T-cell (primary cell): ENCODE data around the gene CRTC3. TPM values are rescaled to one million over a fixed set of nuclear protein-coding genes. Genes with fewer than 3 reads are reported as not detected.
A peak's percentile ranks its signal among the peaks of the same experiment; 100 is the strongest.

Source experiments
- ATAC-seq, 4 experiments: fragments of 200-7000 bp in 3 of 4; fragments of 150-1000 bp in 1 of 4; cut with Tn5 transposase; replicated peaks in 1 of 4; 1 replicate in 3 of 4; 2 replicates in 1 of 4; pipeline ENCODE4 v1.10.0; 2021; ENCODE audit warnings: moderate library complexity in 3 of 4, mild to moderate bottlenecking in 2 of 4, moderate number of reproducible peaks in 1 of 4
- CTCF ChIA-PET, 2 donors: fragments of 300-600 bp; sonication (Branson Sonifier 250); formaldehyde crosslinking; loops; one replicate each; lab custom pipeline; 2022; ENCODE audit warnings: antibody characterized with exemption in 2 of 2; lab: Charles Lee
- POLR2A ChIA-PET, 2 donors: fragments of 300-600 bp; sonication (Branson Sonifier 250); formaldehyde crosslinking; loops; one replicate each; lab custom pipeline; 2022; ENCODE audit warnings: antibody characterized with exemption in 2 of 2; lab: Charles Lee
- DNase-seq, 35 experiments: peaks; one replicate each; pipeline versions ENCODE4 v3.0.0 to v3.0.0-alpha.2; 2013 to 2023
- H3K27ac ChIP-seq: one replicate; pipeline ENCODE4 v1.5.1; 2013; ENCODE audit warnings: low read length
- H3K27me3 ChIP-seq, 2 experiments: replicated peaks in 1 of 2; 1 replicate in 1 of 2; 2 replicates in 1 of 2; pipeline versions ENCODE4 v1.6.1 to v1.7.0; 2013; ENCODE audit warnings: low read length in 1 of 2, mixed read lengths in 1 of 2; ENCODE audit not compliant: control insufficient read depth in 2 of 2, insufficient read depth in 2 of 2; ENCODE audit errors: extremely low read depth in 1 of 2
- H3K36me3 ChIP-seq, 2 donors: 1 replicate in 1 of 2; 2 replicates in 1 of 2; pipeline versions ENCODE4 v1.6.1 to v1.7.0; 2013; ENCODE audit warnings: low read length in 1 of 2; ENCODE audit not compliant: control insufficient read depth in 2 of 2, insufficient read depth in 1 of 2; ENCODE audit errors: extremely low read depth in 1 of 2
- H3K4me1 ChIP-seq, 2 experiments: 1 replicate in 1 of 2; 2 replicates in 1 of 2; pipeline versions ENCODE4 v1.6.1 to v1.7.0; 2013; ENCODE audit warnings: low read length in 2 of 2, mixed read lengths in 1 of 2; ENCODE audit not compliant: insufficient read depth in 2 of 2, control insufficient read depth in 1 of 2; ENCODE audit errors: extremely low read depth in 1 of 2
- H3K4me3 ChIP-seq, 2 donors: 1 replicate in 1 of 2; 2 replicates in 1 of 2; pipeline versions ENCODE4 v1.5.1 to v1.7.0; 2013; ENCODE audit warnings: mild to moderate bottlenecking in 2 of 2, low read length in 1 of 2, moderate library complexity in 1 of 2; ENCODE audit not compliant: control insufficient read depth in 1 of 2; ENCODE audit errors: extremely low read depth in 1 of 2
- H3K9me3 ChIP-seq: 2 replicates; pipeline ENCODE4 v1.7.0; 2013
- H3K27ac Mint-ChIP-seq, 2 donors: one replicate each; pipeline ENCODE4 v1.8.0; 2020 to 2021; ENCODE audit warnings: mild to moderate bottlenecking in 2 of 2, mixed read lengths in 2 of 2
- H3K27me3 Mint-ChIP-seq, 2 donors: one replicate each; pipeline ENCODE4 v1.8.0; 2021 to 2022; ENCODE audit warnings: mixed read lengths in 2 of 2
- H3K36me3 Mint-ChIP-seq: one replicate; pipeline ENCODE4 v1.8.0; 2021; ENCODE audit warnings: mixed read lengths
- H3K4me1 Mint-ChIP-seq, 3 donors: one replicate each; pipeline ENCODE4 v1.8.0; 2020 to 2022; ENCODE audit warnings: mixed read lengths in 3 of 3, mild to moderate bottlenecking in 1 of 3
- H3K4me3 Mint-ChIP-seq, 3 donors: one replicate each; pipeline ENCODE4 v1.8.0; 2020 to 2022; ENCODE audit warnings: mild to moderate bottlenecking in 3 of 3, mixed read lengths in 3 of 3, moderate library complexity in 3 of 3
- H3K9me3 Mint-ChIP-seq, 3 donors: one replicate each; pipeline ENCODE4 v1.8.0; 2020 to 2022; ENCODE audit warnings: mixed read lengths in 3 of 3
- WGBS: methylation state at CpG from one replicate; pipeline ENCODE4 v1.1.5; 2013; ENCODE audit warnings: missing lambda C conversion rate; ENCODE audit not compliant: insufficient coverage; 5-methylcytosine and 5-hydroxymethylcytosine counted together
- total RNA-seq, 35 experiments: library from RNA in 6 of 35; stranded (reverse) in 6 of 35; fragments of 120-200 nt in 1 of 35; gene quantifications; one replicate each; pipeline versions ENCODE4 v1.2.1 to v1.2.4 and lab custom pipeline; 2013 to 2026

The CRTC3 gene
- total RNA-seq, 5 donors from 2014 or later (not counting 1 experiment from before 2014, with no cell fraction given) = 88.3 to 119 (median 89.1) TPM

DNA sequence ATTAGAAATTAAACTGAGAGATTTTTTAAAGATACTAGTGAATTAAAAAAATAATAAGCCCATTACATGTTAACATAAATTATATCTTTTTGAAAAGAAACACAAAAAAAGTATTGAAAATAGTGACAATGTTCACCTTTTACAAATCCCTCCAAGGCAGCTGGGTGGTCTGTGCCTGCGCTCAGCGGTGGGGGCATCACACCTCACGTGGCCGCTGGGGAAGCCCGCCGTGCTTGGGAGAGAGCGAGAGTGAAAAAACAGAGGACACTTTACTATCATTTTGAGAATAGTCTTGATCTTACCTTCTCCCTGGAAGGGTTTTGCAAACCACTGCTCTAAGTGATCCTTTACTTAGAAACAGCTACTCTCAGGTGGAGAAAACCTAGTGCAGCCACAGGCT, 76.9 kb downstream of the CRTC3 start:
- no peaks in the 10 kb centered on the region for H3K9me3 ChIP-seq
- POLR2A ChIA-PET = interaction anchor here in 1 of 2 donors (0.6 kb wide), 1 partner anchor 362 kb away, joined by 3 read pairs; no protein-coding TSS in a partner anchor
- Mint-ChIP-seq H3K27me3 (no peaks in the 10 kb centered on the region), H3K36me3 (peaks cover 49% of the 10 kb centered on the region), H3K27ac (no peak overlapping the region), H3K4me1 (peaks cover 29 to 41% (median 33%) of the 10 kb centered on the region in 3 donors), H3K9me3 (no peaks in the 10 kb centered on the region), H3K4me3 (no peak overlapping the region)
- 91% methylated on average over 7 of the region's 7 CpGs for WGBS
- no peaks in the 10 kb centered on the region for H3K27me3 ChIP-seq
- ATAC-seq = no peak
- H3K4me1 ChIP-seq = peaks cover 4 to 9% of the 10 kb centered on the region in 2 experiments
- H3K4me3 ChIP-seq = no peak overlapping the region
- no peak overlapping the region for H3K27ac ChIP-seq
- CTCF ChIA-PET = interaction anchor here in 1 of 2 donors (0.7 kb wide), 1 partner anchor 67 kb away, joined by 3 read pairs; no protein-coding TSS in a partner anchor
- peaks cover 10 to 49% of the 10 kb centered on the region in 2 donors for H3K36me3 ChIP-seq
- no peak for DNase-seq

DNA sequence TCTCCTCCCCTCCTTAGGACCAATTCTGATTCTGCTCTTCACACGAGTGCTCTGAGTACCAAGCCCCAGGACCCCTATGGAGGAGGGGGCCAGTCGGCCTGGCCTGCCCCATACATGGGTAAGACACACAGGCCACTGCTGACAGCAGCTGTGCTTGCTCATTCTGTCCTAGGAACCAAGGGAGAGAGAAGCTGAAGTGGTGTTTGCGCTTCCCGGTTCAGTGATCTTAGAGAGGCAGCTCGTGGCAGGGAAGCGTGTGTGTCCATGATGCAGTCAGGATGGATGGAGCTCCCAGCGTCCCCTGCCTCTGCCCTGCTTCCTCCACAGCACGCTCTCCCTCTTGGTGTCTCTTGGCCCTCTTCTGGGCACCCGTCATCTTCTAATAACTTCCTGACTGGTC, 77.6 kb downstream of the CRTC3 start:
- POLR2A ChIA-PET = no interaction called here
- WGBS = 98% methylated on average over 7 of the region's 9 CpGs
- H3K36me3 Mint-ChIP-seq = peaks cover 46% of the 10 kb centered on the region

DNA sequence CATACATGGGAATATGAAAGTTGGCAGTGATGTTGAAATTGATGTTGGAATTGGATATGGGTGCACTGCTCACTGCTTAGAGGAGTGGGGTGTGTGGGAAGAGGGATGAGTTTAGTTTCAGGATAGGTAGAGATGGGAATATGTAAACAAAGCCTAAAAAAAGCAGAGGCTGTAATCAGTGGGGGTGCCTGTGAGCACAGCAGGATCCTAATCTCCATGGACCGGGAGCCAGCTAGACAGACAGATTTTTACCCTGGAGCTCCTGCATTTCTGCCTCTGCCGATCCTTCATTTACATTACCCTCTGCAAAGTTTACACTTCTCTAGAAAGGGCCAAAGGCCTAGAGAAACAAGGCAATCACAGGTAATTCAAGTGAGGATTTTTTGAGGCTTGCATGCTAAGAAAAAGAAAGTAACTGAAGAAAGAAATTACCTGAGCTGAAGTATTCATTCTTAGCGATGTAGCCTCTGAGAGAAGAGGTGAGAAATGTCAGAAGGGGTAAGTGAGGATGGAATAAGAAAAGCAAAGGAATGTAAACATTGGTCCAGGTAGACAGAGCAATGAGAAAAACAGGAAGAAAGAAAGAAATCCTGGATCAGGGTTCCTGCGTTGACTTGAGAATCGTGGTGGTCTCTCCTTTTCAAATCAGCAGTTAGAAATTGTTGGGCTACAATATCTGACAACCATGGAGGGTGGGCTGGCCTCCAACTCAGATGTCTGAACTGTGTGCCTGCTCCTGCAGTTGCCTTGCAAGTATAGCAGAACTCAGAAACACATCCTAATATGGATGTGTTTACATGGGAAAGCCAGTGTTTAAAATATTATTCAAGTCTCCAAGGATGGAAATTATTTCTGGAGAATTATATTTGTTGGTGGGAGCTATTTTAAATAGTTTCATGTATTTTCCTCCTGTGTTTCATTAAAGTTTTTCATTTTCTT, 79.8 kb downstream of the CRTC3 start:
- ChIA-PET POLR2A (interaction anchor here in 1 of 2 donors (0.5 kb wide), 1 partner anchor 68 kb away, joined by 8 read pairs; no protein-coding TSS in a partner anchor), CTCF (interaction anchor here in 1 of 2 donors (0.6 kb wide), 1 partner anchor 60 kb away, joined by 3 read pairs; no protein-coding TSS in a partner anchor)
- DNase-seq (no peak), ATAC-seq (no peak)
- Histone ChIP-seq H3K36me3 (peaks cover 17 to 52% of the 10 kb centered on the region in 2 donors), H3K9me3 (no peaks in the 10 kb centered on the region), H3K27me3 (no peaks in the 10 kb centered on the region), H3K4me1 (peaks cover 0 to 4% of the 10 kb centered on the region in 2 experiments), H3K27ac (no peak overlapping the region), H3K4me3 (no peak overlapping the region)
- Mint-ChIP-seq H3K9me3 (no peaks in the 10 kb centered on the region), H3K36me3 (peaks cover 43% of the 10 kb centered on the region), H3K27ac (peak overlapping the region; percentile 68 to 85), H3K4me3 (no peak overlapping the region), H3K27me3 (no peaks in the 10 kb centered on the region), H3K4me1 (peaks cover 26 to 41% (median 26%) of the 10 kb centered on the region in 3 donors)
- WGBS = 83% methylated on average over 2 of the region's 5 CpGs

More for the DNA sequence above, 77.6 kb downstream of the CRTC3 start:
- Histone ChIP-seq H3K9me3 (no peaks in the 10 kb centered on the region), H3K4me1 (peaks cover 4 to 9% of the 10 kb centered on the region in 2 experiments), H3K27me3 (no peaks in the 10 kb centered on the region), H3K36me3 (peaks cover 15 to 51% of the 10 kb centered on the region in 2 donors), H3K4me3 (no peak overlapping the region), H3K27ac (no peak overlapping the region)
- H3K27ac Mint-ChIP-seq = peak overlapping the region in 1 of 2 donors; percentile 62
- no peak overlapping the region for H3K4me3 Mint-ChIP-seq
- no peak for DNase-seq
- no peaks in the 10 kb centered on the region for H3K27me3 Mint-ChIP-seq
- H3K4me1 Mint-ChIP-seq = peaks cover 26 to 38% (median 28%) of the 10 kb centered on the region in 3 donors
- no peaks in the 10 kb centered on the region for H3K9me3 Mint-ChIP-seq
- CTCF ChIA-PET = interaction anchor here (0.7 kb wide), 2 partner anchors 25 to 68 kb away, joined by 3 read pairs; no protein-coding TSS in a partner anchor
- no peak for ATAC-seq

- no peak overlapping the region for H3K4me3 ChIP-seq
- no peaks in the 10 kb centered on the region for H3K9me3 ChIP-seq
- Mint-ChIP-seq H3K27me3 (no peaks in the 10 kb centered on the region), H3K36me3 (peaks cover 46% of the 10 kb centered on the region), H3K9me3 (no peaks in the 10 kb centered on the region), H3K27ac (no peak overlapping the region), H3K4me3 (no peak overlapping the region), H3K4me1 (peaks cover 27 to 42% (median 27%) of the 10 kb centered on the region in 3 donors)
- ChIA-PET CTCF (no interaction called here), POLR2A (interaction anchor here in 1 of 2 donors (0.5 kb wide), 1 partner anchor 68 kb away, joined by 8 read pairs; no protein-coding TSS in a partner anchor)
- no CpG with 5 or more reads among the region's 2 CpGs for WGBS
- H3K36me3 ChIP-seq = peaks cover 17 to 56% of the 10 kb centered on the region in 2 donors
- no peaks in the 10 kb centered on the region for H3K27me3 ChIP-seq
- H3K4me1 ChIP-seq = peaks cover 0 to 4% of the 10 kb centered on the region in 2 experiments
- DNase-seq = no peak
- no peak for ATAC-seq
- no peak overlapping the region for H3K27ac ChIP-seq
Measured at GRCh38 chr15:90610190-90610589, 80.5 kb downstream of the CRTC3 start.

- Mint-ChIP-seq H3K27me3 (no peaks in the 10 kb centered on the region), H3K9me3 (no peaks in the 10 kb centered on the region), H3K4me1 (peaks cover 27 to 42% (median 27%) of the 10 kb centered on the region in 3 donors), H3K27ac (peak overlapping the region; percentile 33 to 44), H3K36me3 (peaks cover 41% of the 10 kb centered on the region), H3K4me3 (no peak overlapping the region)
- ATAC-seq (no peak), DNase-seq (no peak)
- ChIA-PET POLR2A (no interaction called here), CTCF (no interaction called here)
- H3K36me3 ChIP-seq = peaks cover 17 to 63% of the 10 kb centered on the region in 2 donors
- no peak overlapping the region for H3K27ac ChIP-seq
- H3K4me3 ChIP-seq = no peak overlapping the region
- no CpG with 5 or more reads among the region's 4 CpGs for WGBS
- H3K4me1 ChIP-seq = peaks cover 0 to 4% of the 10 kb centered on the region in 2 experiments
- H3K27me3 ChIP-seq = no peaks in the 10 kb centered on the region
- H3K9me3 ChIP-seq = no peaks in the 10 kb centered on the region
Measured at GRCh38 chr15:90611157-90611556, 81.4 kb downstream of the CRTC3 start.

- ATAC-seq (no peak), DNase-seq (no peak)
- Mint-ChIP-seq H3K4me1 (peaks cover 46 to 58% (median 47%) of the 10 kb centered on the region in 3 donors), H3K27ac (peak overlapping the region; percentile 41 to 50), H3K9me3 (no peaks in the 10 kb centered on the region), H3K27me3 (no peaks in the 10 kb centered on the region), H3K36me3 (peaks cover 43% of the 10 kb centered on the region), H3K4me3 (no peak overlapping the region)
- H3K27ac ChIP-seq = no peak overlapping the region
- H3K9me3 ChIP-seq = no peaks in the 10 kb centered on the region
- H3K4me1 ChIP-seq = peaks cover 17 to 25% of the 10 kb centered on the region in 2 experiments
- no peaks in the 10 kb centered on the region for H3K27me3 ChIP-seq
- WGBS = no CpG with 5 or more reads among the region's 5 CpGs
- POLR2A ChIA-PET = no interaction called here
- CTCF ChIA-PET = no interaction called here
- peaks cover 4 to 50% of the 10 kb centered on the region in 2 donors for H3K36me3 ChIP-seq
- no peak overlapping the region for H3K4me3 ChIP-seq
Measured at GRCh38 chr15:90617171-90617570, 87.4 kb downstream of the CRTC3 start.
